Testis (tissue), 3 donors: ENCODE results near the gene IER5L. TPM values are rescaled to one million over a fixed set of nuclear protein-coding genes. Genes with fewer than 3 reads are reported as not detected.
A peak's percentile ranks its signal among the peaks of the same experiment; 100 is the strongest.

Experiments
- DNase-seq: peaks from one replicate; pipeline ENCODE4 v3.0.0-alpha.2; 2019
- H3K27ac ChIP-seq, 2 donors: fragments of 200-600 bp; sonication (generic); one replicate each; pipeline ENCODE4 v1.5.1; 2019
- H3K27me3 ChIP-seq: fragments of 200-600 bp; sonication (generic); one replicate; pipeline ENCODE4 v1.5.1; 2019
- H3K36me3 ChIP-seq: fragments of 200-600 bp; sonication (generic); one replicate; pipeline ENCODE4 v1.5.1; 2017; ENCODE audit warnings: low read depth; ENCODE audit errors: missing control alignments
- H3K4me1 ChIP-seq: fragments of 200-600 bp; sonication (generic); one replicate; pipeline ENCODE4 v1.5.1; 2019
- H3K4me3 ChIP-seq, 2 donors: fragments of 200-600 bp; sonication (generic); one replicate each; pipeline ENCODE4 v1.5.1; 2017 to 2019
- H3K9me3 ChIP-seq: fragments of 200-600 bp; sonication (generic); one replicate; pipeline ENCODE4 v1.5.1; 2017
- POLR2A ChIP-seq: fragments of 450-650 bp; IDR thresholded peaks from one replicate; pipeline ENCODE4 v1.6.1; 2017; ENCODE audit warnings: antibody characterized with exemption, mild to moderate bottlenecking, moderate library complexity
- WGBS, 2 donors: methylation state at CpG; one replicate each; pipeline ENCODE4 v1.1.5; 2018; 5-methylcytosine and 5-hydroxymethylcytosine counted together
- intact Hi-C: fragments of 100-400 bp; cut with DNase I; formaldehyde crosslinking; loops from one replicate; pipeline ENCODE4 v1.15.1; 2023; ENCODE audit warnings: low total_unique reads
- polyA plus RNA-seq: library from polyadenylated mRNA; stranded (reverse); fragments of 350-450 nt; fragmentation: Illumina TruSeq; extraction: RNeasy Lipid Tissue Mini Kit (QIAGEN cat#74804); gene quantifications from one replicate; pipeline ENCODE4 v1.2.3, GENCODE V29; 2014; ENCODE audit warnings: low read depth, low replicate concordance; ENCODE audit not compliant: insufficient read depth
- total RNA-seq, 2 donors: library from RNA; depleted of rRNA; stranded (reverse); fragments of >200 nt; gene quantifications; one replicate each; pipeline ENCODE4 v1.2.3, GENCODE V29; 2016
- TF ChIP-seq, protein P1 (sequence below), 3 experiments: fragments of 450-650 bp in 2 of 3; fragments of 200-600 bp in 1 of 3; sonication (generic) in 1 of 3; IDR thresholded peaks; one replicate each; pipeline ENCODE4 v1.5.1; 2016 to 2019; ENCODE audit warnings: antibody characterized with exemption in 3 of 3, mild to moderate bottlenecking in 2 of 3, moderate library complexity in 1 of 3

Gene IER5L
- total and polyA plus RNA-seq, 3 donors from 2014 or later: 4.8 to 25.4 (median 12.6) TPM

DNA sequence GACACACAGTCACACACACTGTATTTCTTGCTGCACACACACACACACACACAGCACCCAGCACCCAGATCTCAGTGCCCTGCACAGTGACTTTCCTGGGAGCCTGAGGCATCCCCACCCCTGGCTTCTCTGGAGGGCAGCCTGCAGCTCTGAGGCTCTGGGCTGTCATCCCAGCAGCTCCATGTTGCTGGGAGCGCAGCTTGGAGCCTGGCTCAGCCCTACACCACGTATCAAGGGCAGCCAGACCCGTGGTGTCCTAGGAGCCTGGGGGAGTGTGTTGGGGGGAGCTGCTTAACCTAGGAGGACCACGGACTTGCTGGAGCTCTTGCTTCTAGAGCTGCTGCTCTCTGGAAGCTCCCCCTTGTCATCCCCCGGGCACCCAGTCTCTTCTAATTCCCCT is 5.2 kb downstream of the IER5L start:
- no peak for TF ChIP-seq POLR2A
- TF ChIP-seq, protein P1, sequence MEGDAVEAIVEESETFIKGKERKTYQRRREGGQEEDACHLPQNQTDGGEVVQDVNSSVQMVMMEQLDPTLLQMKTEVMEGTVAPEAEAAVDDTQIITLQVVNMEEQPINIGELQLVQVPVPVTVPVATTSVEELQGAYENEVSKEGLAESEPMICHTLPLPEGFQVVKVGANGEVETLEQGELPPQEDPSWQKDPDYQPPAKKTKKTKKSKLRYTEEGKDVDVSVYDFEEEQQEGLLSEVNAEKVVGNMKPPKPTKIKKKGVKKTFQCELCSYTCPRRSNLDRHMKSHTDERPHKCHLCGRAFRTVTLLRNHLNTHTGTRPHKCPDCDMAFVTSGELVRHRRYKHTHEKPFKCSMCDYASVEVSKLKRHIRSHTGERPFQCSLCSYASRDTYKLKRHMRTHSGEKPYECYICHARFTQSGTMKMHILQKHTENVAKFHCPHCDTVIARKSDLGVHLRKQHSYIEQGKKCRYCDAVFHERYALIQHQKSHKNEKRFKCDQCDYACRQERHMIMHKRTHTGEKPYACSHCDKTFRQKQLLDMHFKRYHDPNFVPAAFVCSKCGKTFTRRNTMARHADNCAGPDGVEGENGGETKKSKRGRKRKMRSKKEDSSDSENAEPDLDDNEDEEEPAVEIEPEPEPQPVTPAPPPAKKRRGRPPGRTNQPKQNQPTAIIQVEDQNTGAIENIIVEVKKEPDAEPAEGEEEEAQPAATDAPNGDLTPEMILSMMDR (IDR thresholded peaks at IDR 0.05): no peak
- H3K4me1 ChIP-seq: peaks cover 37% of the 10 kb centered on the region
- no peaks in the 10 kb centered on the region for H3K9me3 ChIP-seq
- no peaks in the 10 kb centered on the region for H3K27me3 ChIP-seq
- 0 to 33% methylated on average over 1 to 5 of the region's 5 CpGs for WGBS, 2 donors
- intact Hi-C loops: loop anchor here (10.0 kb wide), 3 partner anchors 82 to 432 kb away; no protein-coding TSS in a partner anchor
- peak overlapping the region; percentile 91 to 99 for H3K27ac ChIP-seq
- DNase-seq: peak; percentile 72
- H3K36me3 ChIP-seq: no peaks in the 10 kb centered on the region
- H3K4me3 ChIP-seq: no peak overlapping the region

DNA sequence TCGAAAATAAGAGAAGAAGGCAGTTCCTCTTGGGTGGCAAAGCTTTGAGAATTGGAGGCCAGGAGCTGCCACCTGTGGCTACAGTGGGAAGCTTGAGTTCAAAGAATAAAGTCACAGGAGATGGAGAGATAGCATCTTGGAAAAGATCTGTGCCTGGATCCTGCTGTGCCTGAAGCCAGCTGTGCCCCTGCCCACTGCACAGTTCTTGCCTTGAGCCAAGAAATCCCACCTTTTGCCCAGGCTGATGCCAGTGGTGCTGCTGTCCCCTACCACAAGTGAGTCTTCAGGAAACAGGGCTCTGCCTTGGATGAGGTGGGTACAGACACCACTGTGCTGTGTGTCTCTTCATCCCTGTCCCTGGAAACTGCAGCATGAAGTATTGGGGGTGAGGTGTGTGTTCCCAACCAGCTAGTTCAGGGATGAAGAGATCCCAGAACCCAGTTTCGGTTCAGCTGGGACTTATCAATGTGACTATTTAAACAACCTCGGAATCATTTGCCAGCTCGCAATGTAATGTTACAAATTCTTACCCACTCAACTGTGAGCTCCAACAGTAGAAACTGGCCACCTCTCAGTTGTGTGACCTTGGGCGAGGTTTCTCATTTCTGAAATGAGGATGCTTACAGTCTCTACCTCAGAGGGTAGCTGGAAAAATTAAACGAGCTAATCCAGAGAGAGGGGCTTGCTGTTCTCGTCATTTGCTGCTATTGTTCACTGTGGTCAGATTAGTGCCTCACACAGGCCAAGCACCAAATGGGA is 5.9 kb downstream of the IER5L start:
- Histone ChIP-seq H3K27ac (peak overlapping the region; percentile 91 to 99), H3K4me1 (peaks cover 40% of the 10 kb centered on the region)
- no peak for TF ChIP-seq POLR2A
- TF ChIP-seq, protein P1 (IDR thresholded peaks at IDR 0.05): no peak

DNA sequence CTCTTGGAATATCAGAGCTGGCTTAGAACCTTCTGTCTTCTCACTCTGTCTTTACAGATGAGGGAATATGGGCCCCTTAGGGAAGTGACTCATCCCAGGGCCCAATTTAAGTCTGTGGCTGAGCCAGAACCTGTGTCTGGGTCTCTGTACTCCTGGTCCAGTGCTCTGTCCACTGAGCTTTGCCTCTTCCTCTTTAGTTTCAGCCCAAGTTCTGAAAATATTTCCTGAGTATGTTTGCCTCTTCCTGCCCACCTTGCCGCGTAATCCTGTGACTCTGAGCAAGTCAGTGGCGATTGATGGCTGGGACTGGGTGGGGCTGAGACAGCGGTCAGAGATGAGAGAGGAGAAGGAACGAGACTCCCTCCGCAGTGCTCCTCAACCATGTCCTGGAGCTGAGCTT is 7.8 kb downstream of the IER5L start:
- no peak for DNase-seq
- Histone ChIP-seq H3K36me3 (no peaks in the 10 kb centered on the region), H3K4me3 (no peak overlapping the region), H3K9me3 (no peaks in the 10 kb centered on the region), H3K27ac (no peak overlapping the region), H3K4me1 (peaks cover 38% of the 10 kb centered on the region), H3K27me3 (no peaks in the 10 kb centered on the region)
- 67 to 80% methylated on average over 6 of the region's 6 CpGs for WGBS, 2 donors
- TF ChIP-seq POLR2A: no peak
- TF ChIP-seq, protein P1 (IDR thresholded peaks at IDR 0.05): no peak
- intact Hi-C loops: loop anchor here (10.0 kb wide), 3 partner anchors 85 to 435 kb away; no protein-coding TSS in a partner anchor

More for the DNA sequence above, 5.9 kb downstream of the IER5L start:
- Histone ChIP-seq H3K36me3 (no peaks in the 10 kb centered on the region), H3K9me3 (no peaks in the 10 kb centered on the region), H3K27me3 (no peaks in the 10 kb centered on the region), H3K4me3 (no peak overlapping the region)
- DNase-seq: peak; percentile 60
- intact Hi-C loops: loop anchor here (10.0 kb wide), 3 partner anchors 83 to 433 kb away; no protein-coding TSS in a partner anchor
- 32 to 41% methylated on average over 7 of the region's 7 CpGs for WGBS, 2 donors

- peak; percentile 62 for DNase-seq
- peak overlapping the region; percentile 46 to 68 for H3K27ac ChIP-seq
- H3K27me3 ChIP-seq: no peaks in the 10 kb centered on the region
- no peaks in the 10 kb centered on the region for H3K36me3 ChIP-seq
- H3K4me1 ChIP-seq: peaks cover 25% of the 10 kb centered on the region
- no peak overlapping the region for H3K4me3 ChIP-seq
- H3K9me3 ChIP-seq: no peaks in the 10 kb centered on the region
- intact Hi-C loops: no loop called here
- TF ChIP-seq, protein P1 (IDR thresholded peaks at IDR 0.05): no peak
- TF ChIP-seq POLR2A: no peak
- 43 to 46% methylated on average over 17 to 18 of the region's 18 CpGs for WGBS, 2 donors
Observed at GRCh38 chr9:129166623-129167557, 11.2 kb downstream of the IER5L start.
